Calu3 (cell line): Measurements from ENCODE around the gene MRFAP1L1. TPM values are rescaled to one million over a fixed set of nuclear protein-coding genes. Genes with fewer than 3 reads are reported as not detected.
"Not testable (repeated sequence)": the region's sequence is repeated elsewhere in the genome, so short reads cannot be mapped to it uniquely, and the experiment has no call there.

Experiments used
- BruUV-seq: library from RNA; stranded (reverse); fragments of 400-500 nt; replicated peaks from 2 replicates; lab custom pipeline; 2021; lab: Mats Ljungman, UMichigan
- CTCF ChIA-PET: fragments of 300-600 bp; sonication (Branson Sonifier 250); formaldehyde crosslinking; loops from one replicate; lab custom pipeline; 2022; ENCODE audit warnings: antibody characterized with exemption; lab: Charles Lee
- DNase-seq: peaks from one replicate; pipeline ENCODE4 v3.0.0; 2022
- H3K27ac Mint-ChIP-seq: one replicate; pipeline ENCODE4 v1.8.0; 2022; ENCODE audit warnings: mixed read lengths; ENCODE audit not compliant: unreplicated experiment
- H3K27me3 Mint-ChIP-seq: one replicate; pipeline ENCODE4 v1.8.0; 2022; ENCODE audit warnings: mixed read lengths; ENCODE audit not compliant: unreplicated experiment
- H3K36me3 Mint-ChIP-seq: one replicate; pipeline ENCODE4 v1.8.0; 2022; ENCODE audit warnings: mild to moderate bottlenecking, moderate library complexity, mixed read lengths; ENCODE audit not compliant: insufficient read depth, unreplicated experiment
- H3K4me1 Mint-ChIP-seq: one replicate; pipeline ENCODE4 v1.8.0; 2022; ENCODE audit warnings: mild to moderate bottlenecking, low read depth, mixed read lengths; ENCODE audit not compliant: unreplicated experiment
- H3K4me3 Mint-ChIP-seq: one replicate; pipeline ENCODE4 v1.8.0; 2022; ENCODE audit warnings: mild to moderate bottlenecking, low read depth, moderate library complexity, mixed read lengths; ENCODE audit not compliant: unreplicated experiment
- H3K9me3 Mint-ChIP-seq: one replicate; pipeline ENCODE4 v1.8.0; 2022; ENCODE audit warnings: low read depth, mixed read lengths; ENCODE audit not compliant: unreplicated experiment
- CTCF ChIP-seq: fragments of 200-600 bp; IDR thresholded peaks from one replicate; pipeline ENCODE4 v1.8.0; 2022; ENCODE audit warnings: antibody characterized with exemption; ENCODE audit not compliant: unreplicated experiment
- intact Hi-C: fragments of 100-400 bp; cut with micrococcal nuclease; formaldehyde crosslinking; loops from one replicate; pipeline ENCODE4 v1.10.0; 2022; ENCODE audit not compliant: unreplicated experiment
- total RNA-seq: library from RNA; stranded (reverse); gene quantifications from 2 replicates; pipeline ENCODE4 v1.2.3, GENCODE V29; 2022

MRFAP1L1 gene
- total RNA-seq, 1 experiment from 2014 or later = 31.7 TPM

GRCh38 chr4:6728320-6729029 lies 18.8 kb upstream of the MRFAP1L1 start:
- no peak overlapping the region for H3K27ac Mint-ChIP-seq
- H3K27me3 Mint-ChIP-seq = no peaks in the 10 kb centered on the region
- no peaks in the 10 kb centered on the region for H3K4me1 Mint-ChIP-seq
- no peak overlapping the region for H3K4me3 Mint-ChIP-seq
- peaks cover 5% of the 10 kb centered on the region for H3K36me3 Mint-ChIP-seq
- DNase-seq = no peak
- no peaks in the 10 kb centered on the region for H3K9me3 Mint-ChIP-seq
- no peak for TF ChIP-seq CTCF
- intact Hi-C loops = loop anchor here (10.0 kb wide), 1 partner anchor 76 kb away; no protein-coding TSS in a partner anchor
- CTCF ChIA-PET = no interaction called here
- BruUV-seq = no TSS peak

- intact Hi-C loops = loop anchor here (10.0 kb wide), 1 partner anchor 77 kb away; no protein-coding TSS in a partner anchor
- DNase-seq = no peak
- TF ChIP-seq CTCF = no peak
- no TSS peak for BruUV-seq
- Mint-ChIP-seq H3K27ac (no peak overlapping the region), H3K4me3 (no peak overlapping the region), H3K27me3 (no peaks in the 10 kb centered on the region), H3K4me1 (no peaks in the 10 kb centered on the region), H3K9me3 (no peaks in the 10 kb centered on the region), H3K36me3 (peaks cover 5% of the 10 kb centered on the region)
- CTCF ChIA-PET = no interaction called here
Observed at GRCh38 chr4:6727943-6728250, 18.2 kb upstream of the MRFAP1L1 start.

GRCh38 chr4:6727081-6727942 lies 17.6 kb upstream of the MRFAP1L1 start:
- Mint-ChIP-seq H3K27ac (no peak overlapping the region), H3K4me3 (no peak overlapping the region), H3K9me3 (no peaks in the 10 kb centered on the region), H3K4me1 (no peaks in the 10 kb centered on the region), H3K27me3 (no peaks in the 10 kb centered on the region), H3K36me3 (peaks cover 5% of the 10 kb centered on the region)
- TF ChIP-seq CTCF = no peak
- no TSS peak for BruUV-seq
- intact Hi-C loops = loop anchor here (10.0 kb wide), 1 partner anchor 77 kb away; no protein-coding TSS in a partner anchor
- CTCF ChIA-PET = no interaction called here
- no peak for DNase-seq

- H3K9me3 Mint-ChIP-seq, H3K27me3 Mint-ChIP-seq, H3K27ac Mint-ChIP-seq, BruUV-seq, H3K36me3 Mint-ChIP-seq, H3K4me3 Mint-ChIP-seq, DNase-seq, H3K4me1 Mint-ChIP-seq, CTCF ChIA-PET: not testable (repeated sequence)
- intact Hi-C loops = loop anchor here (10.0 kb wide), 1 partner anchor 79 kb away; no protein-coding TSS in a partner anchor
Observed at GRCh38 chr4:6725427-6725961, 15.8 kb upstream of the MRFAP1L1 start.
